ENCODE data around the gene BCR.

The BCR gene

GRCh38 chr22:23155831-23156230 is 24.5 kb upstream of the BCR start:
- DNase-seq (ENCODE audit: low read depth) = no peak
- TF ChIP-seq CTCF (IDR thresholded peaks at IDR 0.05; ENCODE audit: low read depth, low read length, missing control alignments) = no peak
- no peak overlapping the region for H3K4me3 ChIP-seq (ENCODE audit: low read depth, low read length)
- in situ Hi-C loops (cut with HindIII; ENCODE audit: low sequenced_read_pairs) = no loop called here

- in situ Hi-C loops (cut with HindIII; ENCODE audit: low sequenced_read_pairs) = no loop called here
- TF ChIP-seq CTCF (IDR thresholded peaks at IDR 0.05; ENCODE audit: low read depth, low read length, missing control alignments) = no peak
- H3K4me3 ChIP-seq (ENCODE audit: low read depth, low read length) = no peak overlapping the region
- no peak for DNase-seq (ENCODE audit: low read depth)
Observed at GRCh38 chr22:23156286-23156685, 24.0 kb upstream of the BCR start.

GRCh38 chr22:23157560-23158515 is 22.5 kb upstream of the BCR start:
- no peak for TF ChIP-seq CTCF (IDR thresholded peaks at IDR 0.05; ENCODE audit: low read depth, low read length, missing control alignments)
- in situ Hi-C loops (cut with HindIII; ENCODE audit: low sequenced_read_pairs) = no loop called here
- DNase-seq (ENCODE audit: low read depth) = no peak
- H3K4me3 ChIP-seq (ENCODE audit: low read depth, low read length) = no peak overlapping the region

DNA sequence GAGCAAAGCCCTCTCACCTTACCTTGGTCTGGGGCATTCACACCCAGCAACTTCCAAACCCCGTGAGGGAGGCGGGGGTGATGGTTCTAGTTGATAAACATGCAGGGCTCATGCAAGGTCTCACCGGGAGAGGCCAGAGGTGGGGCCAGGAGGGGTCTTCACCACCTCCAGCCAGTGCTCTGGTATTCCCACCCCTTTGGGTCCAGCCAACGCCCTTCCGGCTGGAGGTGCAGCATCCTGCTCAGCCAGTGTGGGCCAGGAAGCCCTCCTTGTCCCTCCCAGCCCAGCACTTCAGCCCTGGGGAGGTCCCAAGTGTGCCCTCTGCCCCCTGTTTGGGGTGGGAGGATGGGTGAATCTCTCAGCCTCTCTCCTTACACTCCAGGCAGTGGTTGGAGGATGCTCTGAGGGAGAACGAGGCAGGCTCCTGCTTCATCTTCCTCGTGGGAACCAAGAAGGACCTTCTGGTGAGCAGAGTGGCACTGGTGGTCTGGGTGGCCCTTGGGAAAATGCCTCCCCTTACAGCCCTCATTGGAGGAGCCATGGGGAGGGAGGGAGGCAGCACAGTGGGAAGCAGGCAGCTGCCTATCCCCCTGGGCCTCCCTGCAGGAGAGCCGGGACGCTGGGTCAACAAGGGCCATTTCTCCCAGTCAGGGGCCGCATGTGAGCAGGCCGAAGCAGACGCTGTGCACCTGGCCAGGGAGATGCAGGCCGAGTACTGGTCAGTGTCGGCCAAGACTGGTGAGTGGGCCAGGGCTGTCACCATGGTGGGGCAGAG is 21.6 kb upstream of the BCR start:
- no peak overlapping the region for H3K4me3 ChIP-seq (ENCODE audit: low read depth, low read length)
- TF ChIP-seq CTCF (IDR thresholded peaks at IDR 0.05; ENCODE audit: low read depth, low read length, missing control alignments) = no peak
- no peak for DNase-seq (ENCODE audit: low read depth)
- in situ Hi-C loops (cut with HindIII; ENCODE audit: low sequenced_read_pairs) = no loop called here

GRCh38 chr22:23159291-23159630 is 21.0 kb upstream of the BCR start:
- in situ Hi-C loops (cut with HindIII; ENCODE audit: low sequenced_read_pairs) = no loop called here
- no peak overlapping the region for H3K4me3 ChIP-seq (ENCODE audit: low read depth, low read length)
- DNase-seq (ENCODE audit: low read depth) = no peak
- no peak for TF ChIP-seq CTCF (IDR thresholded peaks at IDR 0.05; ENCODE audit: low read depth, low read length, missing control alignments)

- H3K4me3 ChIP-seq (ENCODE audit: low read depth, low read length) = no peak overlapping the region
- no peak for DNase-seq (ENCODE audit: low read depth)
- no peak for TF ChIP-seq CTCF (IDR thresholded peaks at IDR 0.05; ENCODE audit: low read depth, low read length, missing control alignments)
- in situ Hi-C loops (cut with HindIII; ENCODE audit: low sequenced_read_pairs) = no loop called here
Observed at GRCh38 chr22:23161029-23161428, 19.3 kb upstream of the BCR start.

All from astrocyte of the cerebellum (primary cell).